Fibroblast of lung (primary cell): ENCODE results near the gene SPTAN1. TPM values are rescaled to one million over a fixed set of nuclear protein-coding genes. Genes with fewer than 3 reads are reported as not detected.

Experiments
- DNase-seq, 2 donors: peaks; one replicate each; pipeline versions ENCODE4 v3.0.0 to v3.0.0-alpha.2; 2010; ENCODE audit warnings: low read depth in 2 of 2
- H2AFZ ChIP-seq: 2 replicates; pipeline ENCODE4 v1.5.1; 2012; ENCODE audit warnings: low read length, control low read depth, inconsistent platforms
- H3K27ac ChIP-seq: 2 replicates; pipeline ENCODE4 v1.5.1; 2011; ENCODE audit warnings: low read length, control low read depth; ENCODE audit not compliant: insufficient read depth
- H3K27me3 ChIP-seq: 2 replicates; pipeline ENCODE4 v1.5.1; 2011; ENCODE audit warnings: mild to moderate bottlenecking, low read length; ENCODE audit not compliant: control insufficient read depth, insufficient read depth
- H3K36me3 ChIP-seq: 2 replicates; pipeline ENCODE4 v1.5.1; 2011; ENCODE audit warnings: low read length; ENCODE audit not compliant: control insufficient read depth, insufficient read depth
- H3K4me1 ChIP-seq: 2 replicates; pipeline ENCODE4 v1.5.1; 2011; ENCODE audit warnings: low read length; ENCODE audit not compliant: control insufficient read depth, insufficient read depth; ENCODE audit errors: extremely low read depth
- H3K4me2 ChIP-seq: 2 replicates; pipeline ENCODE4 v1.5.1; 2011; ENCODE audit warnings: low read length, control low read depth; ENCODE audit not compliant: insufficient read depth; ENCODE audit errors: extremely low read depth
- H3K4me3 ChIP-seq, 4 experiments: fragments of 200-600 bp in 1 of 4; sonication (generic) in 1 of 4; replicated peaks in 1 of 4; 2 replicates each; pipeline ENCODE4 v1.5.1; 2011 to 2016; ENCODE audit warnings: low read length in 4 of 4, low read depth in 3 of 4, mild to moderate bottlenecking in 3 of 4, control low read depth in 2 of 4, inconsistent platforms in 1 of 4, mixed read lengths in 1 of 4; ENCODE audit not compliant: insufficient read depth in 1 of 4; ENCODE audit errors: control extremely low read depth in 1 of 4
- H3K79me2 ChIP-seq: 2 replicates; pipeline ENCODE4 v1.5.1; 2012; ENCODE audit warnings: mild to moderate bottlenecking, low read length, inconsistent platforms; ENCODE audit not compliant: control insufficient read depth, insufficient read depth
- H3K9ac ChIP-seq: 2 replicates; pipeline ENCODE4 v1.5.1; 2011; ENCODE audit warnings: mild to moderate bottlenecking, low read length, control low read depth; ENCODE audit not compliant: insufficient read depth
- H3K9me3 ChIP-seq: 2 replicates; pipeline ENCODE4 v1.5.1; 2012; ENCODE audit warnings: low read depth, low read length; ENCODE audit not compliant: control insufficient read depth, insufficient read depth
- H4K20me1 ChIP-seq: 2 replicates; pipeline ENCODE4 v1.5.1; 2011; ENCODE audit warnings: low read length; ENCODE audit not compliant: control insufficient read depth, insufficient read depth; ENCODE audit errors: extremely low read depth
- CTCF ChIP-seq, 2 donors: IDR thresholded peaks in 1 of 2; conservative IDR thresholded peaks in 1 of 2; 1 replicate in 1 of 2; 2 replicates in 1 of 2; pipeline ENCODE4 v1.5.1; 2011 to 2012; ENCODE audit warnings: low read length in 2 of 2, control low read depth in 1 of 2, inconsistent platforms in 1 of 2, low read depth in 1 of 2, mild to moderate bottlenecking in 1 of 2
- EZH2 ChIP-seq: IDR thresholded peaks from 2 replicates; pipeline ENCODE4 v1.5.1; 2012; ENCODE audit warnings: low read length, control low read depth, mild to moderate bottlenecking; ENCODE audit errors: missing control alignments
- polyA plus RNA-seq, 2 donors: library from polyadenylated mRNA; depleted of rRNA in 1 of 2; stranded (reverse) in 1 of 2; unstranded in 1 of 2; fragments of >200 nt; gene quantifications; 2 replicates each; pipeline ENCODE4 v1.2.1, GENCODE V29; 2011 to 2012; ENCODE audit warnings: missing spikeins in 1 of 2
- total RNA-seq: library from RNA; depleted of rRNA; stranded (reverse); fragments of >200 nt; gene quantifications from 2 replicates; pipeline ENCODE4 v1.2.1, GENCODE V29; 2014

Gene SPTAN1
- total and polyA plus RNA-seq, 2 donors (not counting 1 experiment from before 2014, with no cell fraction given) = 189 to 518 TPM

DNA sequence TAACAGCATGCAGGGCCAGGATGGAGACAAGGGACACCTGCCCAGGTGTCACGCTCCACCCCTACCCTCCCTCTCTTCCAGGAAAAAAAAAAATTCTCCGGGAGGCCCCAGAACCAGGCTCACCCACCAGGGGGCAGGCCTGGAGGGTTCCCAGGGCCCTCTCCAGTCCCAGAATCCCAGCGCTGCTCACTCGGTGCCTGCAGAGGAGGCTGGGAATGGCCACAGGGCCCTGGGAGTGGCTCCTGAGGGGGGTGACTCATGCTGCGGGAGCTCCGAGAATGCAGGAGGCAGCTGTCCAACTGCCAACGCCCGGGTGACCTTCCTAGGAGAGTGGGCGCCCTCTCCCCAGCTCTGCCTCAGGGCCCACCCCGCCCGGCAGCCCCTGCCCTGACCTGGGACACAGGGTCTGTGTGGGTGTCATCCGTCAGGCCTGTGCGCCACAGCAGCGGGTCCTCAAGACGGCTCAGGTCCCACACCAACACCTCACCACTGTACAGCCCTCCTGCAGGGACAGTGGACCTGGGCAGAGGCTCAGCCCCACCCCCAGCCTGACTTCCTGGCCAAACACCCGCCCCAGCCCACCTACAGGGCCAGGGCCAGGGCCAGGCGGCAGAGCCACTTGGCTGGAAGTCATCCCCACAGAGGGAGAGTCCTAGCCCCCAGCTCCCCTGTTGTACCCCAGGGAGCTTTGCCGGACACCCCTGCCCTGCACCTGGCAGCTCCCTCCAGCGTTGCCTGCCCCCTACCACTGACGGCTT lies 83.1 kb downstream of the SPTAN1 start:
- no peaks in the 10 kb centered on the region for H4K20me1 ChIP-seq
- H3K27ac ChIP-seq = peak overlapping the region; percentile 88
- peak overlapping the region; percentile 51 for H3K9ac ChIP-seq
- H3K4me1 ChIP-seq = peaks cover 14% of the 10 kb centered on the region
- no peak overlapping the region for H3K4me3 ChIP-seq
- H2AFZ ChIP-seq = no peak overlapping the region
- TF ChIP-seq EZH2 = no peak
- peak; percentile 73 to 91 for TF ChIP-seq CTCF (conservative IDR thresholded peaks at IDR 0.05 in 1 of 2, IDR thresholded peaks at IDR 0.05 in 1 of 2; ENCODE audit: low read depth in 1 of 2, low read length in 2 of 2)
- no peaks in the 10 kb centered on the region for H3K27me3 ChIP-seq
- no peaks in the 10 kb centered on the region for H3K9me3 ChIP-seq
- no peak overlapping the region for H3K4me2 ChIP-seq
- no peaks in the 10 kb centered on the region for H3K79me2 ChIP-seq
- DNase-seq = peak; percentile 94 to 95
- peaks cover 26% of the 10 kb centered on the region for H3K36me3 ChIP-seq

DNA sequence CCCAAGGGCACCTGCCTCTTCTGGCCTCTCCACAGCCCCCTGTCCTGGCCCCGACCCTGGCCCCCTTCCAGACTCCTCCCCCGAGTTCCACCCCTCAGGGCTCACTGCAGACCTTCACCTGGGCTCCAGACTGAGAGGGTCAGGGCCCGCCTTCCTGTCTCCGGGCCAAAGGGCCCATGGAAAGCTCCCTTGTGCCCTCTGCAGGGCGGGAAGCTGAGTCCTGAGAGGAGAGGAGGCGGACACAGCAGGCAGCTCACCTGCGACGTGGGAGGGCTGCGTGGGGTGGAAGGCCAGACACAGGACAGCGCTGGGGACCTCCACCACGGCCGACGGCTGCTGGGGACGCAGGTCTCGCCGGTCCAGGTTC lies 83.6 kb downstream of the SPTAN1 start:
- H4K20me1 ChIP-seq = no peaks in the 10 kb centered on the region
- no peak for DNase-seq
- peaks cover 26% of the 10 kb centered on the region for H3K36me3 ChIP-seq
- no peak for TF ChIP-seq EZH2
- no peak for TF ChIP-seq CTCF (conservative IDR thresholded peaks at IDR 0.05 in 1 of 2, IDR thresholded peaks at IDR 0.05 in 1 of 2; ENCODE audit: low read depth in 1 of 2, low read length in 2 of 2)
- H3K4me3 ChIP-seq = no peak overlapping the region
- H3K4me2 ChIP-seq = no peak overlapping the region
- no peaks in the 10 kb centered on the region for H3K79me2 ChIP-seq
- no peak overlapping the region for H2AFZ ChIP-seq
- H3K9me3 ChIP-seq = no peaks in the 10 kb centered on the region
- no peaks in the 10 kb centered on the region for H3K27me3 ChIP-seq
- H3K4me1 ChIP-seq = peaks cover 14% of the 10 kb centered on the region
- peak overlapping the region; percentile 88 for H3K27ac ChIP-seq
- H3K9ac ChIP-seq = peak overlapping the region; percentile 51

- Histone ChIP-seq H3K79me2 (no peaks in the 10 kb centered on the region), H4K20me1 (no peaks in the 10 kb centered on the region), H3K27ac (peak overlapping the region; percentile 43), H3K9me3 (no peaks in the 10 kb centered on the region), H3K36me3 (peaks cover 24% of the 10 kb centered on the region), H3K4me1 (peaks cover 14% of the 10 kb centered on the region), H3K4me3 (no peak overlapping the region), H3K4me2 (no peak overlapping the region), H3K27me3 (no peaks in the 10 kb centered on the region), H2AFZ (no peak overlapping the region), H3K9ac (no peak overlapping the region)
- TF ChIP-seq CTCF (conservative IDR thresholded peaks at IDR 0.05 in 1 of 2, IDR thresholded peaks at IDR 0.05 in 1 of 2; ENCODE audit: low read depth in 1 of 2, low read length in 2 of 2) (no peak), EZH2 (no peak)
- no peak for DNase-seq
These were observed 84.5 kb downstream of the SPTAN1 start for GRCh38 chr9:128636556-128637530.
